Stimulated activated naive CD4-positive, alpha-beta T cell (primary cell): Measurements from ENCODE around the gene MACROD2.
"Not testable (repeated sequence)": the region's sequence is repeated elsewhere in the genome, so short reads cannot be mapped to it uniquely, and the experiment has no call there.

ENCODE experiments used
- DNase-seq, 6 experiments: peaks; one replicate each; lab custom pipeline; 2025; lab: John Stamatoyannopoulos, UW

Gene MACROD2

DNA sequence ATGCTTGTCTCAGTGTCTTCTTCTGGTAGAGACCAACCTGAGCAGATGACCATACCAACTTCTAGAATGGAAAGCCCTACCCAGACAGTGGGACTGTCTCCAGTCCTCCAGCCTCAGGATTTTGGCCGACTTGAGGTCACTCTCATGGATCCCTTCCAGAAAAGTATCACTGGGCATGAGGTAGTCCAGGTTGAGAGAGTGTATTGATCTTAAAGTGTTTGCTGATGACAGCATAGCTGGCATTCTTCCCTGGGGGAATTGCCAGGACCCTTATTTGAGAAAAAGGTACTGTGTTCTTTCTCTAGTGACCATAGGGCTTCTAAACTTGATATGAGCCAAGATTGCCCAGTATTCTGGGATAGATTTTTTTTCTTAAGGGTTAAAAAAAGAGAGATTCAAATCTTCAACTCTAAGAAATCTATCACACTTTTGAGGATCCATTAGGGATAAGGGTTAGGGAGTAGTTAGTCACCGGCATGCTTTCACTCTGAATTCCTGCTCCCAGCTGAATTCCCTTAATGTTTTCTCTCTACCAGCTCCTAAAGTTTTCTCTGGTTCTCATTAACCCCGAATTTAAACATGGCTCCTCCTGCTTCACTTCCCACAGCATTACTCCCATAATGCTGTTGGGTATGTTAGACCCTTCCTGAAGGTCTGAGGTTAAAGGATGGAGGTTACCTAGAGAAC lies 415.7 kb downstream of the MACROD2 start:
- DNase-seq = no peak

DNA sequence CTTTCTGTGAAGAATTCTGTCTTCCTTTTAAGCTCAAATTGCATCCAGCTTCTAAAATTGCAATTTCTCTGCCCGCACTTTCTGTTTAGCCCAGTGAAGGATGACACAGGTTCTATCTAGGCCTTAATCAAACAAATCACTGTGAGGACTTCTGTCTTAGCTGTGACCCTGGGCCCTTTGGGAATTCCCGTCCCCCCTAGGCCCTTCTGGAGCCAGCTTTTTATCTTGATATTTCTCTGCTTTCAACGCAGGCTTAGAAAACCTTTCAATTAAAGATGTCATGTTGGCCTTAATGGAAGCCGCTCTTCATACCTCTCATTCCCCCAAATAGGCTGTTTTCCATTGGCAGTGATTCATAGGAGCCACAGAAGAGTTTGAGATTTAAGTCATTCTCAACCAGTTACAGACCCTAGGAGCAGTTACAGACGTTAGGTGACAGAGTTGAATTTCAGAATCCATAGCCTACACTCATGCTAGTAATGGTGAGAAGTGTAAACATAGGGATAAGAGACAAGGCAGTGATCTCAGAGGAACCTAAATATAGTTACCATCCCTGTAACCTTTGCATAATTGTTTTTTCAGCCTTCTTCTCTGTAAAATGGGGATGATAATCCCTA lies 416.9 kb downstream of the MACROD2 start:
- DNase-seq = no peak

DNA sequence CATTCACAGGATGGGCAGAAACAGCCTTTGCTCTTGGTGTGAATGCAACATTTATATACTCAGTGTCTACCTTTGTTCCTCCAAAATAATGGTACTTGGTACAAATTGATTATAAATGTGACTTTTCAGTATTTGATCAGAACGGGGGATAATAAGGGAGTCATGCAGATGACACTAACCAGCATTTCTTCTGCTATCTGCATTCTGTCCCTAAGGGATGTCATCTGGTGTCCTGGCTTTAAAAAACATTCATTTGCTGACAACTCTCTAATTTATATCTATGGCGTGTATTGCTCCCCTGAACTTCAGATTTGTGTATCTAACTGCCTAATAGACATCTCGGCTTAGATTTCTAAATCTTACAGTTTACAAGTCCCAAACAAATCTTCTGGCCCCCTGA lies 418.5 kb downstream of the MACROD2 start:
- DNase-seq = no peak

DNA sequence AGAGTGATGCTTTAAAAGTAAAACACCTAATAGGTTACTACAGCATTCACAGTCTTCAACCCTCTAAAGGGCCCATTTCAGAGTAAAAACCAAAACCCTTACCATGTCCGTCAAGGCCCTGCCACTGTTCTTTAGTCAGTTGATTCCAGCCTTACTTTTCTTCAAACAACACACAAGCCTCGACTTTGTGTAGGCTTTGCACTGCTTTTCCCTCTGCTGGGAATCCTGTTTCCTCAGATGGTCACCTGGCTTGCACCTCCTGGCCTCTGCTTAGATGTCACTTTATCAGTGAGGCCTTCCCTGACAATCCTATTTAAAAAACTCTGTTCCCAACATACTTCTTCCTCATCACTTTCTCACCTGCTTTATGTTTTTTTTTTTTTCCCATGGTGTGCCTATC lies 419.2 kb downstream of the MACROD2 start:
- DNase-seq = no peak

DNA sequence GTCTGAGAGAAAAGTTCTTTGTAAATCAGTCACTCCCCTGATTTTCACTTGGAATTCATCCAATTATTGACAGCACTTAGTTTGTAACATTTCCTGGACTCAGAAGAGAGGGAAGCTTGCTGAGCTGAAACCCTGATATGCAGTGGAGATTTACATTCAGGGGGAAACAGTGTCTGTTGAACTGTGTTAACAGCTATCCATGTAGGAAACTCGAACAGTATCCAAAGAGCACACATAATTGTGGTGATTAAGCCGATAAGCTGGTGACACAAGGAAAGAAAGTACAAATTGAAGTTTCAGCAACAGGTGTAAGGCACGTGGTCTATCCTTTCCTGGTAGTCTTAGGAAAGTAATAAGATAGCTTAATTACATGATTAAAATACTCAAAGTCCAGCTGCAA lies 420.2 kb downstream of the MACROD2 start:
- DNase-seq = no peak

DNA sequence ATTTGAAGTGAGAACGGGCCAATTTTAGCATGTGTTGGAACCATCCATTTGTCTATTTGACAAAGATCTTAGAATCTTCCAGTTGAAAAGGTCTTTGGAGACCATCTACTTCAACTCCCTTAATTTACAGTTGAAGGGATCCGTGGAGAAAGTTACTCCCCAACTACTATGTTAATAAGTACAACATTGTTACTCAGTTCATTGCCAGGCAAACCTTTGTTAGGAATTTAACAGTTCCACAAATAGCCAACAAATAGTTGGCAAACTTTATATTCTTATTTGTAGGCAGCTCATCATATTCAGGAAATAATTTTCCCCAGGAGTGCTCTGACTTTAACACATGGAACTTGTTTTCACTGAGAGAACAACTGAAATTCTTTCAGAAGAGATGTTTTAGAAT lies 423.1 kb downstream of the MACROD2 start:
- no peak for DNase-seq

DNA sequence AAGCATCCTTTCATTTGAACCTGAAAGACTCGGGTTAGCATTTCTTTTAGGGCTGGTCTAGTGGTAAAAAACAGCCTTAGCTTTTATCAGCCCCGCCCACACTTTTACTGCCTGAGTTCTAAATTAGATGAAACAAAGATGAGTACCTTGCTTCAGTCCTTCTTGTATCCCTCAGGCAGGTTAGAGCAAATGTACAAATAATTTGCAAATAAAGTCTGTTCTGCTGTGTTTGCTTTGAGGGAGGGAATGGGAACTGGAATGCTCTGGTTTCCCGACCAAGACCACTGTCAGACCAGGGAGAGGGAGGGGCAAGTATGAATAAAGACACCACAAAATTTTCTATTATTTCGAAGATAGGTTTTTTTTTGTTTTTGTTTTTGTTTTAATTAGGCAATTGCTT lies 427.6 kb downstream of the MACROD2 start:
- DNase-seq = no peak

DNA sequence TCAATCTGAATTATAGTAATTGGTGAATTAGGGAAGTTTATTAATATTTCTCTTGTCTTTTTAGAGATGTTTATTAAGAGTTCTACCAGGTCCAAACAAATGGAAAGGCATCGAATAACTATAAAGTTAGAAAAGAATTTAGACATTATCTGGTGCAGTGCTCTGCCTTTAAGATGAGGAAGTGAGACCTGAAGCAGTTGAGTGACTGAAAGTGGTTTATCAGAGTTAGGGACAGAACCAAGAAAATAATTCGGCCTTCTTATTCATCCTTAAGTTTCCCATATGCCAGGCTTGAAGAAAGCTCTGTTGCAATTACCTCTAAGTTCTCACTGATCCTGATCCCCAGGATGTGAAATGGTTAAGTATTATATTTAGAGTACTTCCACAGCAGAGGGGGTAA lies 436.3 kb downstream of the MACROD2 start:
- DNase-seq = no peak

DNA sequence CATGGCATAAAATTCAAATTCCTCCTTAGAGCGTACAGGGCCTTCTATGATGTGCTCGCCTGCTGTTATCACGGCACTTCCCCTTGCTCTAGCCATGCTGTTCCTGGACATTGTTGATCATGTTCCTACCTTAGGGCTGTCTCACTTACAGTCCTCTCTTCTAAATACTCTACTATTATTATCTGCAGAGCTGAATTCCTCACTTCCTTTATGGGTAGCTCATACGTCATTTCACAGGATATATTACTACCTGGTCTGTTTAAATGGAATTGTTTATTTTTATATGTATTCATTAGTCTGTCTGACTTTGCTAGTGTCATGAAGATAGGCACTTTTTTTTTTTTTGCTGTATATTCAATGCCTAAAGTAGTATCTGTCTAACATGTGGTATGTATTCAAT lies 436.8 kb downstream of the MACROD2 start:
- no peak for DNase-seq

DNA sequence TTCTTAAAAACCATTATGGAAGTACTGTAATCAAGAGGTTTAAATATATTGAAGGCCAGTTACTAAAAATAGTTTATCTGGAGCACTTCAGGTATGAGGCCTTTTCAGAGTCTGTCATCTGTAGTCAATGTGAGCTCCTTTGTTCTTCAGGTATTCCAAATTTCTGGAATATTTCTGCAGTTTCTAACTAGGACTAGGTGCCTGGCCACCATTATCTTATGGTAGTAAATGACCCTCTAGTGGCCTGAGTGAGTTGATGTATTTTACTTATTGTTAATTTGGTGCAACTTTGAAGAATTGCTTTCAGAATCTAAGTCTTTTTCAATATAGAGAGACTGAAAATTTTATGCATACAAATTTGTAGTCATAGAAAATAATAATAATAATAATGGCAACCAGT lies 437.3 kb downstream of the MACROD2 start:
- DNase-seq = no peak

DNA sequence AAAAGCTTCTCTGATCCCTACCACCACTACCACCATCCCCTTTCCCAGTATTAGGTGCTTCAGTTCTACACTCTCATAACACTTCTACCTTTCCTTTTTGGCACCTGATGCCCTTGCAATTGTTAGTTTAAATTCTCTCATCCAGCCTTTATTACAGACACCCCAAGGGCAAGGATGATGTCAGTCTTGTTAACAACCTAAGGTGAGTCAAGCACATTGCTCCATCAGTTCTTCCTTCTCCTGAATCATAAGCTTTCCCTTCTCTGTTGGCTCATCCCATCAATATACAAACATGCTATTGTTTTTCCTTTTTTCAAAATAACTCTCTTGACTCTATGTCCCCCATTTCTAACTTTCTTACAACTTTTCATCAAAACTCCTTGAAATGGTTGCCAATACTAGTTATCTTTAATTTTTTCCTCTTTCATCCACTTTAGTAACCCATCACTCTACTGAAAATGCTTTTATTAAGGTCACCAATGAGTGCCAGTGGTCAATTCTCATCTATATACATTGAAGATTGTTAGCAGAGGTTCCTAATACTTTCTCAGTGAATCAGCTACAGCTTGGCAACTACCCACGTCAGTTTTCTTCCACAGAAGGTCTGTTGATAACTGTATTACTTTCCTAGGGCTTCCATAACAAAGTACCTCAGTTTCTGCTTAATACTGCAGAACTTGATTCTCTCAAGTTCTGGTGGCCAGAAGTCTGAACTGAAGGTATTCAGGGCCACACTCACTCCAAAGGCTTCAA lies 439.2 kb downstream of the MACROD2 start:
- DNase-seq = no peak

DNA sequence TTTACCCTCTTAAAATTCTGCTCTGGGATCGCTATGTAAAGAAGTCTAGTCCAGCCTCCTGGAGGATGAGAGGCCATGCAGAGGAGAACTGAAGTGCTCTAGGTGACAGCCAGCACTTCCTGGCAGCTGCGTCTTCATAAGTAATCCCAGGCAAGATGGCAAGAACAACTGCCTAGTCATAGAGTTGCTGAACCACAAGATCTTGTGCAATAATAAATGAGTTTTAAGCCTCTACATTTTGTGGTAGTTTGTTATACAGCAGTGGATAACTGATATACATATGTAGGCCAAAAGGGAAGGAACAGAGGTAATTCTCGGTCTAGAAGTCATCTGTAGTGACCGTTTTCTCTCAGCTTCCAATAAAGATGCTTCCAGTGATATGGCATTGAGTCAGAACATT lies 445.9 kb downstream of the MACROD2 start:
- DNase-seq = no peak

DNA sequence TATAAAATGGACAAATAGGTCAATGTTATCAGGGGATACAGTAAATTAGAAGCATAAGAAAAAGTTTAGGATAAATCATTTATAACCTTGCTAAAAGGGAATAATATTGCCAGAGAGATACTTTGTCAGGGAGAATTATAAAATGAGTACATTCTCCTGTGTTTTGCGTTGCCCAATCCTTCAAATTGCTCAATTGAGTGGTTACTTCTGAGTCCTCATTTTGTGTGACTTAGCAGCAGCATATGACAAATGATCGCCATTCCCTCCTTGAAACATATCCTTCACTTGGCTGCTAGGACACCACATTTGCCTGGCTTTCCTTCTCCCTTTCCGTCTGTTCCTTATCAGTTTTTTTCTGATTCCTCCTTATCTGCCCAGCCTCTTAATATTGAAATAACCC lies 448.8 kb downstream of the MACROD2 start:
- no peak for DNase-seq

DNA sequence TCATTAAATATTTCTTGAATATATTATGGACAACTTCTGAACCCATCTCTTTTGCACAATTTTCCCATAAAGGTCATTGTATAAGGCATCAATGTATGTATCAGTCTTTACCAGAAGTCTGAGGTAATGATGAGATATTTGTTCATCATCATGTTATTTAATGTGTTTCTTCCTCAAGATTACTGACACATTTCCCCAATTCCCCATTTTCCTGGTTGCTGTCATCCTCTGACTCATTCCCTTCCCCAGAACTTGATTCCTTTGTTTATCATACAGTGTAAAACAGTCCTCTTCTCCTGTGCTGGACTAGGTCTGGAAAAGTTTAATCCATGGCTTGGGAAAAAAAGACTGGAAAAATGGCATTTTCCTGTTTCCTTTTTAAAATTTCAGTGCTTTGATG lies 450.0 kb downstream of the MACROD2 start:
- DNase-seq = no peak

DNA sequence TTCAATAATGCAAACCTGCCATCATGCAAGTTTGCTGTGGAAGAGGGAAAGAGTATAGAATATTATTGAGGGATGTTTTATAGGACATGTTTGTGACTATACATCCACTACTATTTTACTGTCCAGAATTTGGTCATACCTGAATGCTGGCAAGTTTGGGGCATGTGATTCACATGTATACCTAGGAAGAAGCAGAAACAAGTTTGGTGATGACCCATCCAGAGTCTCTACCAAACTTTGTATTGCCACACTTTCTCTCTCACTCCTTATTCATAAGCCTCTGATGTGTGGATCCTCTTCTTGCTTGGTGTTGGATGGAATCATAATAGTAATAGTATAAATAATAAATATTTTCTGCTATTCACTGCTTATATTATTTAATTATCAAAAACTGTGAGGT lies 450.6 kb downstream of the MACROD2 start:
- DNase-seq = no peak

DNA sequence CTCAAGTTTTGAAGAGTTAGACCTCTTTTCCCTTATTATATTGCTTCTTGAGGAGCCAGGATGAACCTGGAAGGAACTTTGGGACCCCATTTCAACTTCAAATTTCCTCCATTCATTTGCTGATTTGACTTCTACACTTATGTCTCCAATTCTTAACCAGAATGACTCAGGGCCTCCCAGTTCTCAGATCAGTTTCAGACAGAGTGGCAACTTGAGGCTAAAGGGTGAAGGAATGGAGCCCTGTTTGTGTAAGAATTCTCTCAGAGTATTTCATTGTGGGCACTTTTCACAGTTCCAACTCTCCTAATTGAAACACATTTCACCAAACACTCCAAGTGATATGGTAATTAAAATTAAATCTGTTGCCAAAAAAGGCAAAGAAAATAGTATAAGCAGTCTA lies 451.1 kb downstream of the MACROD2 start:
- no peak for DNase-seq

DNA sequence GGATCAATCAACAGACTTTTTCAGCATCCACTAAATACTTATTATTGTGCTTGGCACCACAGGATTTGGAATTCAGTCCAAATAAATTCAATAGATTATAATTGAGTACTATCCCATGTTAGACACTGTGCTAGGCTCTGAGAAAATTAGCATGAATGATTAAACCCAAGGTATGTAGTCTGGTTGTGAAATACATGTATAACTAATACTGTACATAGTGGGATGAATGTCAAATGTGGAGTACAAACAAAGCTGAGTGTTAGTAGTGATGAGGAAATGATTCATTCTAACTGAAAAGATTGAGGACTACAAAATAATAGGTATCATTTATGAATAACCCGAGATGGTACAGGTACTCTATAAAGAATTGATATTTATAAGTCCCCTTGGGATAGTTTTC lies 454.0 kb downstream of the MACROD2 start:
- no peak for DNase-seq

DNA sequence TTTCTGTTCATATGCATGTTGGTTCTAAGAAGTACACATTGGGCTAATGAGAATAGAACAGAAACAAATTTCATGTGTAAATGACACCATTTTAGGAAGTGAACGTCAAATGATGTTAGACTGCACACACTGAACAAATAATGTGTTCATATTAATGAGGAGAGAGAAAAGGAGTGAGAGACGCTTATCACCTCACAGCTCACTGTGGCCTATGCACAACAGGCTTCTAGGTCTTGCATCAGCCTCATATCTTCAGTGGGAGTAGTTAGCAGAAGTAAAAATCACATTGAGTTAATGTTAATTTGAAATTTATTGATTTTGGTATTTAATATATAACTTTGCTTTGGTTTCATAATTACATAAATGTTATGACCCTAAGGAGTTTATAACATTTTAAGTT lies 454.9 kb downstream of the MACROD2 start:
- no peak for DNase-seq

DNA sequence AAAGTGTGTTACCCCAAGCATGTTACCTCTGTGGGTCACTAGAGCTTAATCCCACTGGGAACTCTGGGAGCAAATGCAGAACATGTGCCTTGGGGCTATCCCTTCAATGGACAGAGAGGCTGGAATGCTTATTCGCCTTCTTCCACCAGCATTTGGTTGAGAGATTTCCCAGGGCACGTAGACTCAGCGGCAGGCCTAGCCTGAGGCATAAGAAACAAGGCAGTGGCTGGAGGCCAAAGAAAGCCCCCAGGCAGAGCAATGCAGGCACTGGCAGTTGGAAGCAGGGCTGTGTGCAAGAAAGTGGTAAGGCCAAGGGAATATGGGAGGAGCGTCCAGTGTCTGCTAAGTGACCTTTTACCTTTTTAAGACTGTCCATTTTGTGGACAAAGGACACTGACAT lies 456.1 kb downstream of the MACROD2 start:
- no peak for DNase-seq

DNA sequence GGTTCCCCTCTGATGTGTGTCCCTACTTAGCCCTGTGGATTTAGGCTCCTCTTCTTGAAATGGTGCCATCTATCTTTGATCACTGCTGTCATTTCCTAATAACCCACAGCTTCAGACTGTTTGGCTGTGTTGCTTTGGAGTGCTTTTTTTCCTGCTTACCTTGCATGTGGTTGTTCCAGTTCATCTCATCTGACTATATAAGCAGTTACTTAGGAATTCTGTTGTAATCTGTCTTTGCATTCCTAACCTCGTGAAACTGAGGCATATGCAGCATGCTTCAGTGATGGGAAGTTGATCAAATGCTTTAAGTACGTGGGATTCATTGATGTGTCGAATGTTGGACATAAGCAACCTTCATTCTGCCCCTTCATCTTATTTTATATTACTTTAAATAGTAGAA lies 457.9 kb downstream of the MACROD2 start:
- no peak for DNase-seq

DNA sequence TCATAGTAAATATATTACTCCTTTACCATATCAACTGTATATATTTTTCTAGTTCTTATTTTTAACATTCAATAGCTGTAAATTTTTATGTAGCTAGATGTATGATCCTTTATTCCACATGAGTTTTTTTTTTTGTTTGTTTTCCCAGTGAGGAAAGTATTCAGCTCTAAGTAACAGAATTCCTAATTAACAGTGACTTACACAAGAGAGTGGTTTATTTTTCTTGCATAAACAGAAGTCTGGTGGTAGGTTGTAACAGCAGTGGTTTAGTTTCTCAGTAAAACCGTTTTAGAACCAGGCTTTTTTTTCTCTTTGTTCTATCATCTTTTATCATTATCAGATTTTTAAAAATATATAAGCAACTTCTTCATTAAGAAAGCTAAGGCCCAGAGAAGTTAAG lies 459.0 kb downstream of the MACROD2 start:
- no peak for DNase-seq

DNA sequence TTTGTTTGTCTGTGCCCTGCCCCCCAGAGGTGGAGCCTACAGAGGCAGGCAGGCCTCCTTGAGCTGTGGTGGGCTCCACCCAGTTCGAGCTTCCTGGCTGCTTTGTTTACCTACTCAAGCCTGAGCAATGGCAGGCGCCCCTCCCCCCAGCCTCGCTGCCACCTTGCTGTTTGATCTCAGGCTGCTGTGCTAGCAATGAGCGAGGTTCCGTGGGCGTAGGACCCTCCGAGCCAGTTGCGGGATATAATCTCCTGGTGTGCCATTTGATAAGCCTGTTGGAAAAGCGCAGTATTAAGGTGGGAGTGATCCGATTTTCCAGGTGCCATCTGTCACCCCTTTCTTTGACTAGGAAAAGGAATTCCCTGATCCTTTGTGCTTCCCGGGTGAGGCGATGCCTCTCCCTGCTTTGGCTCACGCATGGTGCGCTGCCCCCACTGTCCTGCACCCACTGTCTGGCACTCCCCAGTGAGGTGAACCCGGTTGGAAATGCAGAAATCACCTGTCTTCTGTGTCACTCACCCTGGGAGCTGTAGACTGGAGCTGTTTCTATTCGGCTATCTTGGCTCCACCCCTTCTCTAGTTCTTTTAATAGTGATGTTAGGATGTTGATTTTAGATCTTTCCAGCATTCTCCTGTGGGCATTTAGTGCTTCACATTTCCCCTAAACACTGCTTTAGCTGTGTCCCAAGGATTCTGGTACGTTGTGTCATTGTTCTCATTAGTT lies 471.9 kb downstream of the MACROD2 start:
- not testable (repeated sequence) for DNase-seq
